H1 (cell line): Measurements from ENCODE around the gene BARHL1. TPM values are rescaled to one million over a fixed set of nuclear protein-coding genes. Genes with fewer than 3 reads are reported as not detected.
A peak's percentile ranks its signal among the peaks of the same experiment; 100 is the strongest.

ENCODE experiments used
- CEBPB ChIP-seq: IDR thresholded peaks from 2 replicates; pipeline ENCODE4 v1.6.1; 2012; ENCODE audit warnings: low read depth, low read length
- CHD7 ChIP-seq: fragments of 300-600 bp; sonication (generic); IDR thresholded peaks from 2 replicates; pipeline ENCODE4 v1.7.1; 2012; ENCODE audit warnings: low read length, moderate library complexity, mild to moderate bottlenecking, inconsistent platforms; ENCODE audit not compliant: insufficient replicate concordance
- EGR1 ChIP-seq: IDR thresholded peaks from 2 replicates; pipeline ENCODE4 v1.6.1; 2011; ENCODE audit warnings: low read depth, low read length, borderline replicate concordance
- KDM4A ChIP-seq: IDR thresholded peaks from one replicate; pipeline ENCODE4 v1.7.1; 2012; ENCODE audit warnings: low read depth, mild to moderate bottlenecking, moderate library complexity, low read length, inconsistent platforms; ENCODE audit not compliant: severe bottlenecking
- MAFK ChIP-seq: IDR thresholded peaks from 2 replicates; pipeline ENCODE4 v1.6.1; 2012; ENCODE audit warnings: low read depth, mild to moderate bottlenecking, improper control_type of control experiment, low read length
- RAD21 ChIP-seq, 2 experiments: IDR thresholded peaks in 1 of 2; conservative IDR thresholded peaks in 1 of 2; 2 replicates each; pipeline ENCODE4 v1.6.1; 2011; ENCODE audit warnings: low read depth in 2 of 2, low read length in 2 of 2, improper control_type of control experiment in 1 of 2, inconsistent platforms in 1 of 2, mild to moderate bottlenecking in 1 of 2, moderate library complexity in 1 of 2
- SUZ12 ChIP-seq: fragments of 200-600 bp; sonication (generic); IDR thresholded peaks from 2 replicates; pipeline ENCODE4 v1.6.1; 2012; ENCODE audit warnings: mild to moderate bottlenecking, inconsistent platforms, low read length, moderate library complexity, mixed read lengths
- USF2 ChIP-seq: IDR thresholded peaks from 2 replicates; pipeline ENCODE4 v1.6.1; 2011; ENCODE audit warnings: low read length, improper control_type of control experiment
- polyA plus RNA-seq, 7 experiments: library from polyadenylated mRNA; depleted of rRNA in 3 of 7; stranded (reverse) in 5 of 7; unstranded in 2 of 7; fragments of >200 nt in 5 of 7; fragments of 200-250 nt in 2 of 7; gene quantifications; 1 replicate in 5 of 7; 2 replicates in 1 of 7; 4 replicates in 1 of 7; pipeline versions ENCODE4 v1.2.1 to v1.2.3, GENCODE V29; 2011 to 2013; ENCODE audit warnings: missing spikeins in 2 of 7, mixed read lengths in 2 of 7
- total RNA-seq: library from RNA; stranded (reverse); fragmentation: NEBNext Ultra II Directional; extraction: Animal tissue kit (Norgen Biotek cat#: 25700); gene quantifications from 2 replicates; pipeline ENCODE4 v1.2.1, GENCODE V29; 2021

Gene BARHL1
- total and polyA plus RNA-seq, 2 of the 8 experiments (the other 6 are each of a cell fraction or from before 2014, with no cell fraction given) = not detected

DNA sequence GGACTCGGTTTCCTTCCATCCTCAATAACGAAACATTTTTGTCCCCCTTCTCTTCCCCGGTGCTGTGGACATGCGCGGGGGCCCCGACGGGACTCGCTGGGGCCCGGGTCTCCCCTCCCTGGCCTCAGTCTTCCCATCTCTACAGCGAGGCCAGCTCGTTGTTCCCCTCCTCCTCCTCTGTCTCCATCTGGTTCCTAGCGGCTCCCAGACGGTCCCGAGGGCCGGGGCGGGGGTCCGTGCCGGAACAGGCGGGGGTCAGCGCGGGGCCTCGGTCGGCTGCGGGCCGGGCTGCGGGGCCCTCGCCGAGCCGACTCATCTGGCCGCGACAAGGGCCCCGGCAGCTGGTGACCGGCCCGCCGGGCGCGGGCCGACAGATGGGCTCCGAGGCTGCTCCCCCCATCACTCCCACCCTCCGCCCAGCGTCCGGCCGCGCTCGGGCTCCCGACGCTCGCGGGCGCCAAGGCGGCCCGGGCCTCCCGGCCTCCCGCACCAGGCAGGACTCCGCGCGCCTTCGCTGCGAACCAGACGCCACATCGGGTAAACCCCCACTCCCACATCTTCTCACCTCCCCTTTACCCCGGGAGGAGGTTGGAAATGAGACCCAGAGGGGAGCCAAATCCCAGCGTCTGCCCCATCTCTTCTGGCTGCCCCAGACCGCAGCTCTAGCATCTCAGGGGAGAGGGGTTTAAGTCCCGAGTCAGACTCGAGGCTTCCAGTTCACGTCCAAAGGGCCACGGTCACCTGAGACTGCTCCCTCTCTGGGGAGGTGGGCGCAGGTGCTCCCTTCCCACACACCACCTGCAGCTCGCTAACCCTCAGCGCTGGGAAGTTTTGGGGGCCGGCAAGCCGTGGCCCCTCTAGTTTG is 8.1 kb downstream of the BARHL1 start (continued):
- TF ChIP-seq SUZ12 (peak; percentile 39), CHD7 (no peak), MAFK (no peak), RAD21 (IDR thresholded peaks at IDR 0.05 in 1 of 2, conservative IDR thresholded peaks at IDR 0.05 in 1 of 2; ENCODE audit: low read depth in 2 of 2, low read length in 2 of 2) (no peak), USF2 (no peak), CEBPB (no peak), KDM4A (peak; percentile 53), EGR1 (no peak)
